SK-N-SH (cell line): Measurements from ENCODE around the gene SYNGR1. TPM values are rescaled to one million over a fixed set of nuclear protein-coding genes. Genes with fewer than 3 reads are reported as not detected.

Experiments
- CTCF ChIA-PET: fragments of 300-600, 350-600 bp; formaldehyde crosslinking; extraction: SDS; loops from one replicate; lab custom pipeline; 2021; lab: Yijun Ruan, JAX
- POLR2A ChIA-PET: fragments of 350-600 bp; sonication (Branson Sonifier 250); formaldehyde crosslinking; extraction: SDS; loops from one replicate; lab custom pipeline; 2020; ENCODE audit warnings: antibody characterized with exemption, inconsistent platforms; lab: Yijun Ruan, JAX
- DNase-seq: peaks from one replicate; pipeline ENCODE4 v3.0.0; 2012
- H2AFZ ChIP-seq: fragments of 200-600 bp; sonication (generic); 2 replicates; pipeline ENCODE4 v1.8.1; 2016; ENCODE audit warnings: antibody characterized with exemption, mild to moderate bottlenecking, low read depth
- H3F3A ChIP-seq: fragments of 200-600 bp; sonication (generic); replicated peaks from 2 replicates; pipeline ENCODE3; 2016; ENCODE audit warnings: antibody characterized with exemption, mild to moderate bottlenecking; ENCODE audit not compliant: insufficient read depth
- H3K27ac ChIP-seq, 2 experiments: fragments of 200-500 bp in 1 of 2; fragments of 200-600 bp in 1 of 2; sonication (Bioruptor generic) in 1 of 2; sonication (generic), shearing (Covaris generic) in 1 of 2; 2 replicates each; pipeline versions ENCODE4 v1.5.1 to v1.6.1; 2014 to 2016; ENCODE audit warnings: low read depth in 2 of 2, inconsistent platforms in 1 of 2, low read length in 1 of 2, mild to moderate bottlenecking in 1 of 2, mixed read lengths in 1 of 2
- H3K27me3 ChIP-seq: fragments of 200-600 bp; sonication (generic), shearing (Covaris generic); 2 replicates; pipeline ENCODE4 v1.6.1; 2016; ENCODE audit warnings: mixed run types; ENCODE audit not compliant: insufficient read depth
- H3K36me3 ChIP-seq, 2 experiments: fragments of 200-500 bp in 1 of 2; fragments of 200-600 bp in 1 of 2; sonication (Bioruptor generic) in 1 of 2; sonication (generic) in 1 of 2; replicated peaks in 1 of 2; 2 replicates each; pipeline versions ENCODE3 to v1.5.1; 2014 to 2016; ENCODE audit warnings: low read length in 1 of 2, mild to moderate bottlenecking in 1 of 2; ENCODE audit not compliant: insufficient read depth in 2 of 2, control insufficient read depth in 1 of 2
- H3K4me1 ChIP-seq, 2 experiments: fragments of 200-500 bp in 1 of 2; fragments of 200-600 bp in 1 of 2; sonication (Bioruptor generic) in 1 of 2; sonication (generic), shearing (Covaris generic) in 1 of 2; 2 replicates each; pipeline versions ENCODE4 v1.5.1 to v1.6.1; 2014 to 2016; ENCODE audit warnings: low read depth in 1 of 2, low read length in 1 of 2, mixed run types in 1 of 2; ENCODE audit not compliant: insufficient read depth in 2 of 2, control insufficient read depth in 1 of 2
- H3K4me2 ChIP-seq: fragments of 200-600 bp; sonication (generic), shearing (Covaris generic); 2 replicates; pipeline ENCODE4 v1.6.1; 2017; ENCODE audit warnings: mixed run types
- H3K4me3 ChIP-seq, 2 experiments: fragments of 200-500 bp in 1 of 2; fragments of 200-600 bp in 1 of 2; sonication (Bioruptor generic) in 1 of 2; sonication (generic), shearing (Covaris generic) in 1 of 2; 2 replicates each; pipeline versions ENCODE4 v1.5.1 to v1.8.1; 2014 to 2016; ENCODE audit warnings: low read depth in 2 of 2, inconsistent platforms in 1 of 2, low read length in 1 of 2, mild to moderate bottlenecking in 1 of 2, mixed read lengths in 1 of 2, moderate library complexity in 1 of 2
- H3K79me2 ChIP-seq: fragments of 200-600 bp; sonication (generic); 2 replicates; pipeline ENCODE4 v1.8.1; 2017; ENCODE audit warnings: mild to moderate bottlenecking; ENCODE audit not compliant: insufficient read depth
- H3K9ac ChIP-seq: fragments of 200-600 bp; sonication (generic); 2 replicates; pipeline ENCODE4 v1.6.1; 2017; ENCODE audit warnings: mixed run types
- H3K9me2 ChIP-seq: fragments of 200-600 bp; sonication (generic); 2 replicates; pipeline ENCODE4 v1.6.1; 2017; ENCODE audit warnings: mixed run types
- H3K9me3 ChIP-seq: fragments of 200-600 bp; sonication (generic); 2 replicates; pipeline ENCODE4 v1.6.1; 2017; ENCODE audit warnings: mixed run types, mild to moderate bottlenecking, moderate library complexity
- H4K20me1 ChIP-seq: fragments of 200-600 bp; sonication (generic); 2 replicates; pipeline ENCODE4 v1.6.1; 2017; ENCODE audit warnings: mild to moderate bottlenecking, mixed run types; ENCODE audit not compliant: insufficient read depth
- CHD2 ChIP-seq: fragments of 150-350 bp; IDR thresholded peaks from 2 replicates; pipeline ENCODE4 v1.6.1; 2018; ENCODE audit warnings: low read length; ENCODE audit not compliant: partially characterized antibody
- ELF1 ChIP-seq: IDR thresholded peaks from 2 replicates; pipeline ENCODE4 v1.4.0; 2012
- EP300 ChIP-seq, 2 experiments: IDR thresholded peaks; 2 replicates each; pipeline versions ENCODE4 v1.4.0 to v1.6.1; 2012; ENCODE audit warnings: borderline replicate concordance in 1 of 2, low read depth in 1 of 2, low read length in 1 of 2
- EZH2phosphoT487 ChIP-seq: fragments of 200-600 bp; sonication (generic); IDR thresholded peaks from 2 replicates; pipeline ENCODE4 v1.6.1; 2017; ENCODE audit warnings: low read depth, mixed run types, mild to moderate bottlenecking, antibody characterized with exemption, moderate library complexity, borderline replicate concordance
- FOSL2 ChIP-seq: IDR thresholded peaks from 2 replicates; pipeline ENCODE4 v1.4.0; 2012; ENCODE audit warnings: low read depth, mild to moderate bottlenecking, moderate library complexity, borderline replicate concordance
- GABPA ChIP-seq: IDR thresholded peaks from 2 replicates; pipeline ENCODE4 v1.4.0; 2012; ENCODE audit warnings: low read depth, mild to moderate bottlenecking
- MXI1 ChIP-seq: IDR thresholded peaks from 2 replicates; pipeline ENCODE4 v1.6.1; 2012; ENCODE audit warnings: mild to moderate bottlenecking, low read depth, low read length, improper control_type of control experiment
- NRF1 ChIP-seq: IDR thresholded peaks from 2 replicates; pipeline ENCODE4 v1.6.1; 2012; ENCODE audit warnings: low read depth, mild to moderate bottlenecking, low read length
- POLR2AphosphoS5 ChIP-seq: IDR thresholded peaks from 2 replicates; pipeline ENCODE4 v1.6.1; 2012; ENCODE audit warnings: low read depth, low read length
- RCOR1 ChIP-seq: fragments of 150-350 bp; IDR thresholded peaks from 2 replicates; pipeline ENCODE4 v1.6.1; 2017; ENCODE audit warnings: antibody characterized with exemption, low read length
- RFX5 ChIP-seq: IDR thresholded peaks from 2 replicates; pipeline ENCODE4 v1.6.1; 2012; ENCODE audit warnings: mild to moderate bottlenecking, improper control_type of control experiment, low read length
- SIN3A ChIP-seq: IDR thresholded peaks from 2 replicates; pipeline ENCODE4 v1.6.1; 2012; ENCODE audit warnings: low read depth, mild to moderate bottlenecking, low read length, moderate library complexity, borderline replicate concordance
- SMC3 ChIP-seq: IDR thresholded peaks from 2 replicates; pipeline ENCODE4 v1.6.1; 2012; ENCODE audit warnings: low read depth, low read length, improper control_type of control experiment
- TCF12 ChIP-seq: IDR thresholded peaks from 2 replicates; pipeline ENCODE4 v1.4.0; 2012
- WGBS: methylation state at CpG from one replicate; pipeline ENCODE4 v1.1.6; 2017; ENCODE audit warnings: low lambda C conversion rate; 5-methylcytosine and 5-hydroxymethylcytosine counted together
- polyA plus RNA-seq, 3 experiments: library from polyadenylated mRNA; depleted of rRNA; stranded (reverse); fragments of >200 nt; gene quantifications; 2 replicates each; pipeline ENCODE4 v1.2.3, GENCODE V29; 2012
- TF ChIP-seq, protein P1 (sequence below): IDR thresholded peaks from 2 replicates; pipeline ENCODE4; 2012
- TF ChIP-seq, protein P2 (sequence below): IDR thresholded peaks from 2 replicates; pipeline ENCODE4 v1.6.1; 2012; ENCODE audit warnings: mild to moderate bottlenecking, low read depth, low read length, moderate library complexity

Gene SYNGR1
- polyA plus RNA-seq, 1 of the 3 experiments (the other 2 are of a cell fraction): 18.7 TPM

DNA sequence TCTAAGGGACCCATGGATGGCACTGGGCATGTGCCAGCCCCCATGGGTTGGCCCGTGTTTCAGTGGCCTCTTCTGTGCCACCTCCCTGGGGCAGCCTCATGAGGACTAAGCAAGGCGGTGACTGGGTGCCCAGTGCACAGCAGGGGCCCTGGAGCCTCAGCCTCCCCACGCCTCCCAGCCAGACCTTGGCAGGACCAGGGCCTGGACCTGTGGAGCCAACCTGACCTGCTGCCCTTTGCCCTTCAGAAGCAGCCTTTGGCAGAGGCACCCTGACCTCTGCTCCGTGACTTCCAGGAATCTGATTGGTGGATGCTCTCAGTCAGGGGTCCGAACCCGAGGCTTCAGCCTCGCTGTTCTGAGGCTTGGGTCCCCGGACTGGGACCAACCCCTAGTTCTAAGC lies 25.0 kb downstream of the SYNGR1 start:
- Histone ChIP-seq H3K4me3 (no peak overlapping the region), H3K27me3 (no peaks in the 10 kb centered on the region), H4K20me1 (no peaks in the 10 kb centered on the region), H3K4me2 (no peak overlapping the region), H3K9ac (no peak overlapping the region), H3K9me2 (no peaks in the 10 kb centered on the region), H3K36me3 (no peaks in the 10 kb centered on the region), H3K27ac (no peak overlapping the region), H3F3A (no peaks in the 10 kb centered on the region), H3K9me3 (no peaks in the 10 kb centered on the region), H3K4me1 (no peaks in the 10 kb centered on the region), H2AFZ (no peak overlapping the region), H3K79me2 (no peaks in the 10 kb centered on the region)
- CTCF ChIA-PET: no interaction called here
- WGBS: no CpG with 5 or more reads among the region's 8 CpGs
- no peak for DNase-seq
- POLR2A ChIA-PET: no interaction called here
- no peak for TF ChIP-seq CHD2
- TF ChIP-seq, protein P1, sequence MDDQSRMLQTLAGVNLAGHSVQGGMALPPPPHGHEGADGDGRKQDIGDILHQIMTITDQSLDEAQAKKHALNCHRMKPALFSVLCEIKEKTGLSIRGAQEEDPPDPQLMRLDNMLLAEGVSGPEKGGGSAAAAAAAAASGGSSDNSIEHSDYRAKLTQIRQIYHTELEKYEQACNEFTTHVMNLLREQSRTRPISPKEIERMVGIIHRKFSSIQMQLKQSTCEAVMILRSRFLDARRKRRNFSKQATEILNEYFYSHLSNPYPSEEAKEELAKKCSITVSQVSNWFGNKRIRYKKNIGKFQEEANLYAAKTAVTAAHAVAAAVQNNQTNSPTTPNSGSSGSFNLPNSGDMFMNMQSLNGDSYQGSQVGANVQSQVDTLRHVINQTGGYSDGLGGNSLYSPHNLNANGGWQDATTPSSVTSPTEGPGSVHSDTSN: no peak
- TF ChIP-seq, protein P2, sequence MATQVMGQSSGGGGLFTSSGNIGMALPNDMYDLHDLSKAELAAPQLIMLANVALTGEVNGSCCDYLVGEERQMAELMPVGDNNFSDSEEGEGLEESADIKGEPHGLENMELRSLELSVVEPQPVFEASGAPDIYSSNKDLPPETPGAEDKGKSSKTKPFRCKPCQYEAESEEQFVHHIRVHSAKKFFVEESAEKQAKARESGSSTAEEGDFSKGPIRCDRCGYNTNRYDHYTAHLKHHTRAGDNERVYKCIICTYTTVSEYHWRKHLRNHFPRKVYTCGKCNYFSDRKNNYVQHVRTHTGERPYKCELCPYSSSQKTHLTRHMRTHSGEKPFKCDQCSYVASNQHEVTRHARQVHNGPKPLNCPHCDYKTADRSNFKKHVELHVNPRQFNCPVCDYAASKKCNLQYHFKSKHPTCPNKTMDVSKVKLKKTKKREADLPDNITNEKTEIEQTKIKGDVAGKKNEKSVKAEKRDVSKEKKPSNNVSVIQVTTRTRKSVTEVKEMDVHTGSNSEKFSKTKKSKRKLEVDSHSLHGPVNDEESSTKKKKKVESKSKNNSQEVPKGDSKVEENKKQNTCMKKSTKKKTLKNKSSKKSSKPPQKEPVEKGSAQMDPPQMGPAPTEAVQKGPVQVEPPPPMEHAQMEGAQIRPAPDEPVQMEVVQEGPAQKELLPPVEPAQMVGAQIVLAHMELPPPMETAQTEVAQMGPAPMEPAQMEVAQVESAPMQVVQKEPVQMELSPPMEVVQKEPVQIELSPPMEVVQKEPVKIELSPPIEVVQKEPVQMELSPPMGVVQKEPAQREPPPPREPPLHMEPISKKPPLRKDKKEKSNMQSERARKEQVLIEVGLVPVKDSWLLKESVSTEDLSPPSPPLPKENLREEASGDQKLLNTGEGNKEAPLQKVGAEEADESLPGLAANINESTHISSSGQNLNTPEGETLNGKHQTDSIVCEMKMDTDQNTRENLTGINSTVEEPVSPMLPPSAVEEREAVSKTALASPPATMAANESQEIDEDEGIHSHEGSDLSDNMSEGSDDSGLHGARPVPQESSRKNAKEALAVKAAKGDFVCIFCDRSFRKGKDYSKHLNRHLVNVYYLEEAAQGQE: no peak
- TF ChIP-seq NRF1: no peak
- no peak for TF ChIP-seq RCOR1

DNA sequence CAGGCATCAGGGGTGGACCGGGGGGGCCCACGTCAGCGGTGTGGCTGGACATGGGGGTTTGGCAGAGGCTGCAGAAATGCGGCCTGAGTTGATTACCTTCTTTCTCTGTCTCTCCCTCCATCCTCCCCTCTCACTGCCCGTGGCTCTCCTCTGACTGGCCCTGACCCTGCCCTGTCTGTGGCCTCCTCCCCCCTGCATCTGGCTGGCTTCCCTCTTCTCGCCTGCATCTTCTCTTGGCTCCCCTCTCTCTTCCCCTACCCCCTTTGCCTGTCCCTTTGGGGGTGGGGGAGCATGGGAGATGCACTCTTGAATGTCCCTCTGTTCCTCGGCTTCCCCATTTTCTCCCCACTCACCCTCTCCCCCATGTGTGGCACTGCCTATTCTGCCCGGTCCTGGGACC lies 25.9 kb downstream of the SYNGR1 start:
- Histone ChIP-seq H3K9ac (no peak overlapping the region), H3K79me2 (no peaks in the 10 kb centered on the region), H3K4me3 (no peak overlapping the region), H2AFZ (no peak overlapping the region), H3K9me2 (no peaks in the 10 kb centered on the region), H3K4me1 (no peaks in the 10 kb centered on the region), H3K27me3 (no peaks in the 10 kb centered on the region), H3K36me3 (no peaks in the 10 kb centered on the region), H3K27ac (no peak overlapping the region), H3K9me3 (no peaks in the 10 kb centered on the region), H3F3A (no peaks in the 10 kb centered on the region), H3K4me2 (no peak overlapping the region), H4K20me1 (no peaks in the 10 kb centered on the region)
- CTCF ChIA-PET: no interaction called here
- WGBS: 60% methylated on average over 3 of the region's 8 CpGs
- DNase-seq: no peak
- POLR2A ChIA-PET: no interaction called here
- TF ChIP-seq CHD2 (no peak), TCF12 (no peak), FOSL2 (no peak), POLR2AphosphoS5 (no peak), SMC3 (no peak), NRF1 (no peak), RFX5 (no peak), EP300 (IDR thresholded peaks at IDR 0.05; ENCODE audit: borderline replicate concordance in 1 of 2, low read depth in 1 of 2, low read length in 1 of 2) (no peak), ELF1 (no peak), MXI1 (no peak), GABPA (no peak), EZH2phosphoT487 (no peak), SIN3A (no peak)
- TF ChIP-seq, protein P2: no peak
- TF ChIP-seq, protein P1: no peak
